ENCODE results near the gene ATP6AP1. TPM values are rescaled to one million over a fixed set of nuclear protein-coding genes. Genes with fewer than 3 reads are reported as not detected.

ATP6AP1 gene
- total and polyA plus RNA-seq, 2 of the 13 experiments (the other 11 are each of a cell fraction or from before 2014, with no cell fraction given): 56.7 to 110 TPM

DNA sequence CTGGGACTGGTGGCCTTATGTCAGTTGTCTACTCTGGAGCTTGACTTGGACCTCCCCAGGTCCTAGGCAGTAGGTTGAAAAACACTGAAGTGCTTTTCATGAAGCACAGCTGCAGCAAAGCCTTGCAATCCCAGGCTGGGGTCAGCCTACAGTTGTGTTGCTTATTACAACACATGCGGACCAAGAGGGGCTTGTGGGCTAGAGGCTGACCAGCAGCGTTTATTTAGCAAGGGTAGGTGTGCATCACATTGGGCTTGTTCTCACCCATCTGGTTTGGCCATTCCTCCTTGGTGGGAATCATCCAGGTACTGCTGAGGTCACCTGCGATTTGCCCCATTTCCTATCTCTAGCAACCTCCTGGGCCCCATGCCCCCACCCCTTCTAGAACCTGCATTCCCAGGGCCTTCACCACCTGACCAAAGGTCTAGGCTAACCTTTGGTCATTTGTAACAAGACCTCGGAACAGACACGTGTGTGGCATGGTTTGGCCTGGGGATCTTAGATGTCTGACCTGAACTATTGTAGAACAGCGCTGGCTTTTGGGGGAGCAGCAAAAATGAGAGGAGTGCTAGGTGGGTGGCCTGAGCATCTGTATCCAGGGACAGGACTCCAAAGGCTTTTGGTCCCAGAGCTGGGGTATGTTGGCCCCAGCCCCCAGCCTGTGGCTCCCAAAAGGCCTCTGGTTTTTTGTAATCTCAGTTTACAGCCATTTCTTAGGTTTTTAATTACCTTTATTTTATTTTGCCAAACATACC lies 27.3 kb upstream of the ATP6AP1 start (continued):
- TF ChIP-seq ZFYVE20 (CRISPR knock-in tag; IDR thresholded peaks at IDR 0.05; ENCODE audit: borderline replicate concordance, low read depth) (no peak), KDM6A (CRISPR knock-in tag; IDR thresholded peaks at IDR 0.05; ENCODE audit: low read depth) (no peak), PRMT3 (CRISPR knock-in tag; IDR thresholded peaks at IDR 0.05; ENCODE audit: borderline replicate concordance, low read depth) (no peak), CAMTA2 (CRISPR knock-in tag; IDR thresholded peaks at IDR 0.05; ENCODE audit: borderline replicate concordance) (no peak), KLF12 (CRISPR knock-in tag; IDR thresholded peaks at IDR 0.05; ENCODE audit: borderline replicate concordance) (no peak), DNMT3B (CRISPR knock-in tag; conservative IDR thresholded peaks at IDR 0.05) (no peak), ZFP37 (CRISPR knock-in tag; IDR thresholded peaks at IDR 0.05; ENCODE audit: borderline replicate concordance) (no peak), TBL1XR1 (IDR thresholded peaks at IDR 0.05; ENCODE audit: borderline replicate concordance, low read length, partially characterized antibody) (no peak), PHF20 (CRISPR knock-in tag; IDR thresholded peaks at IDR 0.05) (no peak), NONO (IDR thresholded peaks at IDR 0.05) (no peak), NONO (CRISPR knock-in tag; conservative IDR thresholded peaks at IDR 0.05) (0 out of 2 replicates have a peak, but pooled peaks have one; percentile 16), RBM39 (IDR thresholded peaks at IDR 0.05; ENCODE audit: low read depth, low read length, poor library complexity, severe bottlenecking) (no peak), ZNF607 (CRISPR knock-in tag; IDR thresholded peaks at IDR 0.05; ENCODE audit: borderline replicate concordance) (no peak), ZC3H4 (CRISPR knock-in tag; IDR thresholded peaks at IDR 0.05; ENCODE audit: borderline replicate concordance) (peak; percentile 94), ZMAT3 (CRISPR knock-in tag; conservative IDR thresholded peaks at IDR 0.05) (no peak), ZNF749 (CRISPR knock-in tag; IDR thresholded peaks at IDR 0.05; ENCODE audit: borderline replicate concordance) (no peak)
- TF ChIP-seq, protein P1, sequence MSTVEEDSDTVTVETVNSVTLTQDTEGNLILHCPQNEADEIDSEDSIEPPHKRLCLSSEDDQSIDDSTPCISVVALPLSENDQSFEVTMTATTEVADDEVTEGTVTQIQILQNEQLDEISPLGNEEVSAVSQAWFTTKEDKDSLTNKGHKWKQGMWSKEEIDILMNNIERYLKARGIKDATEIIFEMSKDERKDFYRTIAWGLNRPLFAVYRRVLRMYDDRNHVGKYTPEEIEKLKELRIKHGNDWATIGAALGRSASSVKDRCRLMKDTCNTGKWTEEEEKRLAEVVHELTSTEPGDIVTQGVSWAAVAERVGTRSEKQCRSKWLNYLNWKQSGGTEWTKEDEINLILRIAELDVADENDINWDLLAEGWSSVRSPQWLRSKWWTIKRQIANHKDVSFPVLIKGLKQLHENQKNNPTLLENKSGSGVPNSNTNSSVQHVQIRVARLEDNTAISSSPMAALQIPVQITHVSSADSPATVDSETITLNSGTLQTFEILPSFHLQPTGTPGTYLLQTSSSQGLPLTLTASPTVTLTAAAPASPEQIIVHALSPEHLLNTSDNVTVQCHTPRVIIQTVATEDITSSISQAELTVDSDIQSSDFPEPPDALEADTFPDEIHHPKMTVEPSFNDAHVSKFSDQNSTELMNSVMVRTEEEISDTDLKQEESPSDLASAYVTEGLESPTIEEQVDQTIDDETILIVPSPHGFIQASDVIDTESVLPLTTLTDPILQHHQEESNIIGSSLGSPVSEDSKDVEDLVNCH (CRISPR knock-in tag; IDR thresholded peaks at IDR 0.05): no peak
- TF ChIP-seq, protein P2, sequence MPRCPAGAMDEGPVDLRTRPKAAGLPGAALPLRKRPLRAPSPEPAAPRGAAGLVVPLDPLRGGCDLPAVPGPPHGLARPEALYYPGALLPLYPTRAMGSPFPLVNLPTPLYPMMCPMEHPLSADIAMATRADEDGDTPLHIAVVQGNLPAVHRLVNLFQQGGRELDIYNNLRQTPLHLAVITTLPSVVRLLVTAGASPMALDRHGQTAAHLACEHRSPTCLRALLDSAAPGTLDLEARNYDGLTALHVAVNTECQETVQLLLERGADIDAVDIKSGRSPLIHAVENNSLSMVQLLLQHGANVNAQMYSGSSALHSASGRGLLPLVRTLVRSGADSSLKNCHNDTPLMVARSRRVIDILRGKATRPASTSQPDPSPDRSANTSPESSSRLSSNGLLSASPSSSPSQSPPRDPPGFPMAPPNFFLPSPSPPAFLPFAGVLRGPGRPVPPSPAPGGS (CRISPR knock-in tag; IDR thresholded peaks at IDR 0.05): no peak
- TF ChIP-seq, protein P3, sequence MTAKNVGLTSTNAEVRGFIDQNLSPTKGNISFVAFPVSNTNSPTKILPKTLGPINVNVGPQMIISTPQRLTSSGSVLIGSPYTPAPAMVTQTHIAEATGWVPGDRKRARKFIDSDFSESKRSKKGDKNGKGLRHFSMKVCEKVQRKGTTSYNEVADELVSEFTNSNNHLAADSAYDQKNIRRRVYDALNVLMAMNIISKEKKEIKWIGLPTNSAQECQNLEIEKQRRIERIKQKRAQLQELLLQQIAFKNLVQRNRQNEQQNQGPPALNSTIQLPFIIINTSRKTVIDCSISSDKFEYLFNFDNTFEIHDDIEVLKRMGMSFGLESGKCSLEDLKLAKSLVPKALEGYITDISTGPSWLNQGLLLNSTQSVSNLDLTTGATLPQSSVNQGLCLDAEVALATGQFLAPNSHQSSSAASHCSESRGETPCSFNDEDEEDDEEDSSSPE (CRISPR knock-in tag; IDR thresholded peaks at IDR 0.05): no peak
- TF ChIP-seq, protein P4, sequence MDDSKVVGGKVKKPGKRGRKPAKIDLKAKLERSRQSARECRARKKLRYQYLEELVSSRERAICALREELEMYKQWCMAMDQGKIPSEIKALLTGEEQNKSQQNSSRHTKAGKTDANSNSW (CRISPR knock-in tag; IDR thresholded peaks at IDR 0.05; ENCODE audit: borderline replicate concordance): no peak
- TF ChIP-seq, protein P5, sequence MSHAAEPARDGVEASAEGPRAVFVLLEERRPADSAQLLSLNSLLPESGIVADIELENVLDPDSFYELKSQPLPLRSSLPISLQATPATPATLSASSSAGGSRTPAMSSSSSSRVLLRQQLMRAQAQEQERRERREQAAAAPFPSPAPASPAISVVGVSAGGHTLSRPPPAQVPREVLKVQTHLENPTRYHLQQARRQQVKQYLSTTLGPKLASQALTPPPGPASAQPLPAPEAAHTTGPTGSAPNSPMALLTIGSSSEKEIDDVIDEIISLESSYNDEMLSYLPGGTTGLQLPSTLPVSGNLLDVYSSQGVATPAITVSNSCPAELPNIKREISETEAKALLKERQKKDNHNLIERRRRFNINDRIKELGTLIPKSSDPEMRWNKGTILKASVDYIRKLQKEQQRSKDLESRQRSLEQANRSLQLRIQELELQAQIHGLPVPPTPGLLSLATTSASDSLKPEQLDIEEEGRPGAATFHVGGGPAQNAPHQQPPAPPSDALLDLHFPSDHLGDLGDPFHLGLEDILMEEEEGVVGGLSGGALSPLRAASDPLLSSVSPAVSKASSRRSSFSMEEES (CRISPR knock-in tag; IDR thresholded peaks at IDR 0.05): peak; percentile 56; the same call in 1 of the 2 replicates
